GM18502 (cell line): ENCODE measurements around the gene CSNK2B.

Source experiments
- ATAC-seq: cut with Tn5 transposase; IDR thresholded peaks from one replicate; pipeline ENCODE4 v1.9.1; 2021; ENCODE audit warnings: mild to moderate bottlenecking; ENCODE audit not compliant: unreplicated experiment, poor library complexity

The CSNK2B gene

DNA sequence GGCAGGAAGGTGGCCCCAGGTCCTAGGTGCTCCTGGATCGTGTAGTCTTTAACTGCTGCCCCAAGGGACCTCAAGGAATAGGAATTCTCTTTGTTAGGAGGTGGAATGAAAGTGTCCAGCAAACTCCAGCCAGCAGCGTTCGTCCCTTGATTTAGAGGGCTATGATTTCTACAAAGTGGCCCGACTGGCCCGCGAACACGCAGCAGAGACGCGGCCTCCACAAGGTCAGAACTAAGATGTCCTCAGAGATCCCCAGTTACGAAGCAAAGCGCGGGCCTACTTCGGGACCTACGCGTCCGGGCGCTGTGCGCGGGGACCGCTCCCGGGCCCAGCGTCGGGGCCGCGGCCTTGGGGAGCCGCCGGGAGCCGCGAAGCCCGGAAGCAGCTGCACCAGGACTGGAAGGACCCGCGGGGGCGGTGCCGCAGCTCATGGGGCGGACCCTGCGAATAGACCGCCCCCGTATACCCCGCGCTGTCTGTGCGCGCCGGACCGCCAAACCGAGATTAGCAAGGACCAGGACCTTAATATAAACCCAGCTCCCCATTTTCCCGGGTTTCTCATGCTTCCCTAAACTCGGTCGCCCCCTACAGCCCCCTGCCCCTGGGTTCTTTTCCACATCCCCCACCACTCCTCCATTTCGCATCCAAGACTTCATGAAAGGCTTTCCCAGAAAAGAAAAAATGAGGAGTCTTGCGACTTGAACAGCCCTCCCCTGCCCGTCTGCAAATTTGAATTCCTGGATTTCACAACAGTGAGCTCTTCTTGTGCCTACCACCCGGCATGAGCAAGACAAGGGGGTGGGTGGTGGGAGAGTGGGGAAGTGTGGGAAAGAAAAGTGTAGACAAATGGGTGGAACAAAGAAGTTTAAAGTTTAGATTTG lies 5.3 kb upstream of the CSNK2B start, which contains the start of gene C6orf47:
Gene C6orf47, minus strand, starts transcription at position 398 of the 881 bp plus-strand sequence. CDS start 831 bp downstream, outside the sequence.
- ATAC-seq, result peak; percentile 51

- no peak for ATAC-seq
Observed at GRCh38 chr6:31661262-31662123, 4.4 kb upstream of the CSNK2B start.

DNA sequence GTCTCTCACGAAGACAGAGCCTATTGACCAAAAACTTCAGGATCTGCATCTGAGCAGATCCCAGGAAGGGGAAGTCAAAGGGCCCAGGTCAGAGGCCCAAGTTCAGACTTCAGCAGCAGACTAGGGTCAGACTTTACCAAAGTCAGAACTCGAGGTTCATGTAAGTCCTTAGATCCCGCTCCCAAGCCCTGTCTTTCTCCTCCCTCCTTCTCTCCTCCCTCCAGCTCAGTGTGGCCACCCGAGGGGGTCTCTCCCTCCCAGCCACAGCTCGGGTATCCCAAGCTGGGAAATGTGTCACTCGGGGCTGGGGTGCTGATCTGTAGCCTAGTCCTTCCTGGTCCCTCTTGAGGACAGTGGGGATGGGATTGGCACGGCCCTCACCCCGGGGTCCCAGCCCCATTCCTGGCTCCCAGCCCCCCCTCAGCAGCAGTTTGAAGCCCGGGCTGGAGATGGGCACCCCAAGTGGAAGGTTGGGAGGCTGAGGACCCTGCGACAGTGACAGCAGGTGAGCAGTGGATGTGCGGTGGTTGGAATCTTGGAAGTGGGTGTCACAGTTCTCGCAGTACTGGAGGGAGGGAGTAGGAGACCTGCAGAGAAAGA lies 3.7 kb upstream of the CSNK2B start:
- no peak for ATAC-seq

- ATAC-seq, result no peak
Observed at GRCh38 chr6:31663126-31663960, 2.5 kb upstream of the CSNK2B start.

DNA sequence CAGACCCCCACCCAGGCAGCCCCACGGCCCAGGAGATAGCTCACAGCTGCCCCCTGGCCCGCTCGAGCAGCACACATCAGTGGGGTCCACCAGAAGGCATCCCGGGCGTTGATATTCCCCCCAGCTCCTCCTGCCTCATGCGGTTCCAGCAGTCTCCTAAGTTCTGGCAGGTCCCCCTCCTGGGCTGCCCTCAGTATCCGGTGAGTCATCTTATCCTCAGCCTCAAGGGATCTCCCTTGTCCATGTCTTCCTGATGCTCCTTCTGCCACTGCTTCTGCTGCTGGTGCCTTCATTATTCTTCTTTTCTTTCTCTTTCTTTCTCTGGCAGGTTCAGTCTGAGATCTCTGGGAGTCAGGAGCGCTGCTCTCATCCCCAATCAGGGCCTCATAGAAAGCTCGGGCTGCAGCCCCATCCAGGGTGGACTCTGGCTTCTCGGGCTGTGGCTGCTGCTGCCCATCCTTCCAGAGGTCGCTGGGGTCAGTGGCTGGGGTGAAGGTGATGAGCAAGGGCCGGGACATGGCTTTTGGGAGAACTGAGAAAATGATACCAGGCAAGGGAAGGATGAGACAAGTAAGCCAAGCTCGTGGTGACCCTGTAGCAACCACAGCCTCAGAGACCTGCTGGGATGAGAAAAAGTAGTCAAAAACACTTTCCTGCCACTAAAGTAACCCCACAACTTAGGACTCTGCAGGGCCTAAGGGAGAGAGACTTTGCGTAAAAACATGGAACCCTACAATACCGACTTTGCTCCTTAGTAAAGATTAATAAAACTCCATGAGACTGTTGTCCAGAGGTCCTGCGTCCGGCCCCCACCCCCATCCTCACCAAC lies 1.7 kb upstream of the CSNK2B start:
- no peak for ATAC-seq

DNA sequence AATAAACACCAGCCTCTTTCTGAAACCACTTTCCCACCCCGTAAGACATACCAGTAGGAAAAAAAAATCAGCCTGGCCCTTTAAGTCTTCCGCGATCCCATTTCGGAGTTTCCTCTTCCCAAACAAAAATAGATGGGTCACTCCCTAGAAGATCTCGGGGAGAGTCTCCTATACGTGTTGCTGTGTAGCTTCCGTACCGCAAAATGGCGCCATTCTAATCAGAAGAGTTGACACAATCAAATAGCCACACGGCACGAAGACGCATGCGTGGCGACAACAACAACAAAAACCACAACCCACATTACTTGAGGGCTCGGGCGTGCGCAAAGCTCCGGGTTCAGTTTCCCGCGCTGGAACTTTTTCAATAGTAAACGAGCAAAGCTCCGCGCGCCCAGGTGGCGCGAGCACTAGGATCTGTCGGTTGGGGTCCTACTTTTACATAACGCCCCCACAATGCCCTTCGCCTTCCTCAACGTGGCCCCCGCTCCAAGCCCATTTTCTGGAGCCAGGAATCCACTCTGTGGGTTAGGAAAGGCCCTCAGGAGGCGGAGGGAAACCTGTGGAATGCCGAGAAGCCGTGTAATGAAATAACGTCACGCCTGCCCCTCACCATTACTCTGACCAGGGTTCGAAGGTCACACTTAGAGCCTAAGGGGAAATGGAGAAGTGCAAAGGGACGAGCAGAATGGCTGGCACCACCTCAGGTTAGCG lies 935 bp upstream of the CSNK2B start, which contains the start of gene GPANK1:
Gene GPANK1, minus strand, starts transcription at position 208 of the 711 bp plus-strand sequence. CDS start 519 bp downstream, outside the sequence.
- ATAC-seq, result no peak

DNA sequence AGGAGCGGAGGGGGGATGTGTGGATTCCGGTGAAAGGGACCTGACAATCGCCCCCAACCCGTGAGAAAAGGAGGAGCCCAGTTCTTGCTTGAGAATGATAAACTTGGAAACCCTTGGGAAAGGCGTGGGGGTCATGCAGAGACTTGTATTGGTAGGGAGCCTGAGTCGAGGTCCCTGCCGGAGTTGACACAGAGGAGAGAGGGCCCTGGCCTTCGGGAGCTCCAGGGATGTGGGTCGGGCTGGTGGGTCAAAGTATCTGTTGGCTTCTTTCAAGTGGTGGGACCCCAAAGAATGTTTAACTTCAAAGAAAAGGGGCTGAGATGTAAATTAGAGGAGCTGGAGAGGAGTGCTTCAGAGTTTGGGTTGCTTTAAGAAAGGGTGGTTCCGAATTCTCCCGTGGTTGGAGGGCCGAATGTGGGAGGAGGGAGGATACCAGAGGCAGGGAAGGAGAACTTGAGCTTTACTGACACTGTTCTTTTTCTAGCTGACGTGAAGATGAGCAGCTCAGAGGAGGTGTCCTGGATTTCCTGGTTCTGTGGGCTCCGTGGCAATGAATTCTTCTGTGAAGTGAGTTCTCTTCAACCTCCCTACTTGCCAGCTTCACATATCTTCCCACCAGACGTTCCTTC lies 571 bp downstream of the CSNK2B start:
- no peak for ATAC-seq

DNA sequence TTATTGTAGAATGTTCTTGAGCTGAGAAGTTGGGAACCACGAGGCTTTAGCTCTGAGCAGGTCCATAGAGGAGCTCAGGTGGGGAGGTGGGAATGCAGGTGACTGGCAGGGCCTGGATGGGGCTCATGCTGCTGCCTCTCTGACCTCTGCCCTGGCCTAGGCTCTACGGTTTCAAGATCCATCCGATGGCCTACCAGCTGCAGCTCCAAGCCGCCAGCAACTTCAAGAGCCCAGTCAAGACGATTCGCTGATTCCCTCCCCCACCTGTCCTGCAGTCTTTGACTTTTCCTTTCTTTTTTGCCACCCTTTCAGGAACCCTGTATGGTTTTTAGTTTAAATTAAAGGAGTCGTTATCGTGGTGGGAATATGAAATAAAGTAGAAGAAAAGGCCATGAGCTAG lies 3.8 kb downstream of the CSNK2B start, which contains the start of gene LY6G5B:
Gene LY6G5B, plus strand, starts transcription at position 301 of the 400 bp plus-strand sequence. CDS start 975 bp downstream, outside the sequence.
- no peak for ATAC-seq

DNA sequence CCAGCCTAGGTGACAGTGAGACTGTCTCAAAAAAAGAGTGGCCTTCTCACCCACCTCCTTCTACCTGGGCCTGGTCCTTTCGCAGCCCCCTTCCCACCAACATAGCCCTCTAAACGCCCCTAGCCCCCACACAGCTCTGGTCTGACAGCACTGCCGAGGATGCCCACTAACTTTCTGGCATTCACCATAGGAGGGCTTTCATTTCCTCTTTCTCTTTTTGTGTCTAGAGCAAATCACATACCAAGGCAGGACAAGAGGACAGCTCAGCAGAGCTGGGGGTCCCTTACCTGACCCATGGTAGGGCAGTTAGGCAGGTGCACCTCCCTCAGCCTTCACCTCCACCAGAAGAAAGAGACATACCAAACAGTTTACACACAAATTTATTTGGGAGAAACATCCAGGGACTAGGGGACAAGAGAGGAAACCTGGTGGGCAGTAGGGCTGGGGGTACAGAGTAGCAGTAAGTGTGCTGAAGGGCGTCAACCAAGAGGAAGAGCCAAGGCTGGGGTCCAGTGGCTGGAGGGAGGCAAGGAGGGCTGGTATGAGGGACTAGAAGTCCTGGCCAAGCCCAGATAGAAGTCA lies 10.5 kb downstream of the CSNK2B start:
- no peak for ATAC-seq

- ATAC-seq, result no peak
Observed at GRCh38 chr6:31676904-31677303, 11.0 kb downstream of the CSNK2B start.

DNA sequence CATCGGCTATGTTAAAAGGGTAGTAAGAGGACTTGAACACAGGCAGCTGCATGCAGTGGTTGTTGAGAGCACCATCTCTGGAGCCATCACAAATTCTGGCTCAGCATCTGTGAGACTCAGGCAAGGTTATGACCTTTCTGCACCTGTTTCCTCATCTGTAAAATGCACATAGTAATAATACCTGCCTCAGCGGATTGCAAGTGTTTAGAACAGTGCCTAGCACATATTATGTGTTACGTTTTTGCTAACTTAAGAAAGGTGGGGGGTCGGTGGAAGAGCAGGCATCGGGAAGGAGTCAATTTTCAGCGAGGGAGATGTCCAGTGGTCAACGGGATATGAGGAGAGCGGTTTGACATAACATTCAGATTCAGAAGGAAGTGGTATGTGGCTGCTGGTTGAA lies 12.1 kb downstream of the CSNK2B start:
- no peak for ATAC-seq

DNA sequence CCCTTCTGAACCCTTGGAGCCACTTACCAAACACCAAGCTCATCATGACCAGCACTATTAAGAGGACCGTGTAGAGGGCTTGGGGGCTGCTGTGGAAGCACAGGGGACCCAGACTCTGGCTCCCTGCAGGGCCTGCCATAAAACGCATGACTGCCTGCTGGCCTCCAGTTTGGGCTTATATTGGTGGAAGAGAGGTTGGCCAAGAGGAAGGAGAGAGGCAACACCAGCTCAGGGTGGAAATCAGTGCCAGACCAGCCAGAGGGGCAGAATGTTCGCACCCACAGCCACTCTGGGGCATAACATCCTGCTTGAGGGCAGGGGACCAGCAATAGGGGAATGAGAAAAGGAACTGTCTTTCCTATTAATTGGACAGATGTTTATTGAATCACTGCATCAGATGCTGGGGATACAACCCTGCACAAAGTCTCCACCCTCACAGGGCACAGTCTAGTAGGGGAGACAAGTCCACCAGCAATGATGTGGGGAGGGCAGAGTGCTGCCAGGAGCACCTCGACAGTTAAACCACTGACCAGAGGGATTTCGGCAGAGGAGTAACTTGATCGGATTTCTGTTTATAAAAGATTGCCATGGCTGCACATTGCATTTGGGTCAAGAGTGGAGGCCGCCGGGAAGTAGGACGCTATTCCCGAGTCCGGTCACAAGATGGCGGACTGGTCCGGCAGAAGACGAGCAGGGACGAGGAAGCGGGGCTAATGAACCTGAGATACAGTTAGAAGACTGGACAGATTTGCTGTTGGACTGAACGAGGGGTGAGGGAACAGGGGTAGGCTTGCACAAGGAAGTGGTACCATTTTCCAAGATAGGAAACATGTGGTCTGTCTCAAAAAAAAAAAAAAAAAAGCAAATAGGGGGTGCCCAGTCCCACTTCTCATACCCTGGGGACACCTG lies 14.6 kb downstream of the CSNK2B start, which contains the start of gene LY6G5C:
Gene LY6G5C, minus strand, starts transcription at position 842 of the 909 bp plus-strand sequence. Its CDS starts 694 bp downstream, at position 148.
- no peak for ATAC-seq

DNA sequence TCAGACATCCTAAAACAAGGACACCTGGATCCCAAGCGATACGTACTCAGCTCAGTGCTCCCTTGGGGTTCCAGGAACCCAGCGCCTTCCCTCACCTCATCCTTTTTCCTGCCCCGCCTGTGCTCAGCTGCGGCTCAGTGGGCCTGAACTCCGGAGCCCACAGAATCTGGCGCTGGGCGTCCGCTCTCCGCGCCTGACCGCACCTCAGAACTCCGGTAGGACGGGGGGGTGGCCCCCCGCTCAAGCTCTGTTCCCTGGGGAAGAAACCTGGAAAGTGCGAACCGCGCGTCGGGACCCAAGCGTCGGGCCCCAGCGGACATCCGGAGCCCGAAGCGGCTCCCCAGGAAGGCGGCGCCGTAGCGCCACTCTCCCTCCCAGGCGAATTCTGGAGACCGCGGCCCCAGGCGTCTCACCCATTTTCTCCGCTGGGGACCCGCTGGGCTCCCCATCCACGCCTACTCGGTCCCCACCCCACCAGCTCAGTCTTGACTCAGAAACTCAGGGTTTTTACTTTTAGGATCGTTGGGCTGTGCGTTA lies 15.3 kb downstream of the CSNK2B start:
- ATAC-seq, result no peak

GRCh38 chr6:31683591-31683990 lies 17.7 kb downstream of the CSNK2B start:
- no peak for ATAC-seq

- no peak for ATAC-seq
Observed at GRCh38 chr6:31686483-31686882, 20.6 kb downstream of the CSNK2B start.

GRCh38 chr6:31687321-31687720 lies 21.4 kb downstream of the CSNK2B start:
- no peak for ATAC-seq
